Caco-2 (cell line): ENCODE data around the gene AFAP1L1. TPM values are rescaled to one million over a fixed set of nuclear protein-coding genes. Genes with fewer than 3 reads are reported as not detected.

Experiments
- BruUV-seq: library from RNA; stranded (reverse); fragments of 400-500 nt; replicated peaks from 2 replicates; lab custom pipeline; 2021; lab: Mats Ljungman, UMichigan
- CTCF ChIA-PET: fragments of 300-600 bp; sonication (Branson Sonifier 250); formaldehyde crosslinking; loops from one replicate; lab custom pipeline; 2022; ENCODE audit warnings: antibody characterized with exemption; lab: Charles Lee
- POLR2A ChIA-PET: fragments of 300-600 bp; sonication (Branson Sonifier 250); formaldehyde crosslinking; loops from one replicate; lab custom pipeline; 2022; ENCODE audit warnings: antibody characterized with exemption; lab: Charles Lee
- DNase-seq, 2 experiments: peaks; one replicate each; pipeline versions ENCODE4 v3.0.0 to v3.0.0-alpha.2; 2020 to 2022
- H3K27me3 ChIP-seq: replicated peaks from 2 replicates; pipeline ENCODE4 v1.6.0; 2011; ENCODE audit warnings: low read length; ENCODE audit not compliant: control insufficient read depth, insufficient read depth
- H3K36me3 ChIP-seq: 2 replicates; pipeline ENCODE4 v1.5.1; 2011; ENCODE audit warnings: low read length; ENCODE audit not compliant: control insufficient read depth, insufficient read depth
- H3K4me1 ChIP-seq: fragments of 250-450 bp; sonication (Bioruptor Pico); 2 replicates; pipeline ENCODE4 v1.5.1; 2020; ENCODE audit warnings: mild to moderate bottlenecking
- H3K4me3 ChIP-seq: 2 replicates; pipeline ENCODE4 v1.5.1; 2011; ENCODE audit warnings: low read depth, mild to moderate bottlenecking, control low read depth, low read length
- H3K9me3 ChIP-seq: fragments of 250-450 bp; sonication (Bioruptor Pico); 2 replicates; pipeline ENCODE4 v1.5.1; 2020; ENCODE audit warnings: mild to moderate bottlenecking, moderate library complexity
- H3K27ac Mint-ChIP-seq: one replicate; pipeline ENCODE4 v1.8.0; 2022; ENCODE audit warnings: mixed read lengths; ENCODE audit not compliant: unreplicated experiment
- H3K27me3 Mint-ChIP-seq: one replicate; pipeline ENCODE4 v1.8.0; 2022; ENCODE audit warnings: mixed read lengths; ENCODE audit not compliant: insufficient read depth, unreplicated experiment
- H3K36me3 Mint-ChIP-seq: one replicate; pipeline ENCODE4 v1.8.0; 2022; ENCODE audit warnings: mild to moderate bottlenecking, mixed read lengths; ENCODE audit not compliant: insufficient read depth, unreplicated experiment
- H3K4me1 Mint-ChIP-seq: one replicate; pipeline ENCODE4 v1.8.0; 2022; ENCODE audit warnings: low read depth, mixed read lengths; ENCODE audit not compliant: unreplicated experiment
- H3K4me3 Mint-ChIP-seq: one replicate; pipeline ENCODE4 v1.8.0; 2022; ENCODE audit warnings: mild to moderate bottlenecking, moderate library complexity, mixed read lengths; ENCODE audit not compliant: unreplicated experiment
- H3K9me3 Mint-ChIP-seq: one replicate; pipeline ENCODE4 v1.8.0; 2022; ENCODE audit warnings: mixed read lengths; ENCODE audit not compliant: unreplicated experiment
- CTCF ChIP-seq, 2 experiments: fragments of 200-600 bp in 1 of 2; IDR thresholded peaks; 1 replicate in 1 of 2; 2 replicates in 1 of 2; pipeline versions ENCODE4 v1.5.1 to v1.8.0; 2011 to 2022; ENCODE audit warnings: antibody characterized with exemption in 1 of 2, control low read depth in 1 of 2, inconsistent platforms in 1 of 2, low read depth in 1 of 2, low read length in 1 of 2, mild to moderate bottlenecking in 1 of 2, moderate library complexity in 1 of 2; ENCODE audit not compliant: insufficient read depth in 1 of 2, severe bottlenecking in 1 of 2, unreplicated experiment in 1 of 2
- intact Hi-C: fragments of 100-400 bp; cut with micrococcal nuclease; formaldehyde crosslinking; loops from one replicate; pipeline ENCODE4 v1.10.0; 2022; ENCODE audit not compliant: unreplicated experiment
- total RNA-seq: library from RNA; stranded (reverse); gene quantifications from 2 replicates; pipeline ENCODE4 v1.2.3, GENCODE V29; 2022

The AFAP1L1 gene
- total RNA-seq, 1 experiment from 2014 or later: 0.45 TPM

GRCh38 chr5:149345147-149345891 is 73.7 kb downstream of the AFAP1L1 start, which contains the start of gene GRPEL2:
Gene GRPEL2 (plus strand): TSS chr5:149345499. CDS start chr5:149345540, 41 bp downstream.
- H3K9me3 ChIP-seq: no peaks in the 10 kb centered on the region
- no peak for TF ChIP-seq CTCF (IDR thresholded peaks at IDR 0.05; ENCODE audit: insufficient read depth in 1 of 2, low read depth in 1 of 2, low read length in 1 of 2, severe bottlenecking in 1 of 2, unreplicated experiment in 1 of 2)
- BruUV-seq: no TSS peak
- peaks cover 9% of the 10 kb centered on the region for H3K36me3 ChIP-seq
- Mint-ChIP-seq H3K36me3 (peaks cover 55% of the 10 kb centered on the region), H3K27ac (peak within 1 kb of the TSS; percentile 93), H3K4me1 (no peaks in the 10 kb centered on the region), H3K9me3 (no peaks in the 10 kb centered on the region), H3K27me3 (no peaks in the 10 kb centered on the region), H3K4me3 (peak within 1 kb of the TSS; percentile 95)
- no peaks in the 10 kb centered on the region for H3K27me3 ChIP-seq
- intact Hi-C loops: loop anchor here (1.0 kb wide), 3 partner anchors 9 to 25 kb away; no protein-coding TSS in a partner anchor
- peaks cover 10% of the 10 kb centered on the region for H3K4me1 ChIP-seq
- peak within 1 kb of the TSS; percentile 88 for H3K4me3 ChIP-seq
- CTCF ChIA-PET: interaction anchor here (0.6 to 1.7 kb wide), 8 partner anchors 13 to 273 kb away, joined by 3 to 8 read pairs (median 3); partner anchors contain the start of gene PCYOX1L
- peak; percentile 95 to 97 for DNase-seq
- POLR2A ChIA-PET: interaction anchor here (0.6 to 3.2 kb wide), 6 partner anchors 12 to 44 kb away, joined by 3 to 42 read pairs (median 4); partner anchors contain the start of gene PCYOX1L

- ChIA-PET POLR2A (interaction anchor here (0.6 to 3.2 kb wide), 5 partner anchors 12 to 44 kb away, joined by 3 to 42 read pairs (median 4); partner anchors contain the start of gene PCYOX1L), CTCF (interaction anchor here (0.9 to 1.7 kb wide), 4 partner anchors 12 to 31 kb away, joined by 3 to 8 read pairs (median 4); partner anchors contain the start of gene PCYOX1L)
- no peak for TF ChIP-seq CTCF (IDR thresholded peaks at IDR 0.05; ENCODE audit: insufficient read depth in 1 of 2, low read depth in 1 of 2, low read length in 1 of 2, severe bottlenecking in 1 of 2, unreplicated experiment in 1 of 2)
- Histone ChIP-seq H3K4me3 (peak overlapping the region; percentile 88), H3K36me3 (peaks cover 9% of the 10 kb centered on the region), H3K4me1 (peaks cover 10% of the 10 kb centered on the region), H3K27me3 (no peaks in the 10 kb centered on the region), H3K9me3 (no peaks in the 10 kb centered on the region)
- peak overlapping the region; percentile 93 for H3K27ac Mint-ChIP-seq
- peak overlapping the region; percentile 95 for H3K4me3 Mint-ChIP-seq
- DNase-seq: peak in 1 of 2 experiments; percentile 32
- BruUV-seq: no TSS peak
- H3K9me3 Mint-ChIP-seq: no peaks in the 10 kb centered on the region
- no peaks in the 10 kb centered on the region for H3K4me1 Mint-ChIP-seq
- no peaks in the 10 kb centered on the region for H3K27me3 Mint-ChIP-seq
- intact Hi-C loops: loop anchor here (1.0 kb wide), 3 partner anchors 10 to 26 kb away; no protein-coding TSS in a partner anchor
- H3K36me3 Mint-ChIP-seq: peaks cover 60% of the 10 kb centered on the region
These were observed 74.2 kb downstream of the AFAP1L1 start for GRCh38 chr5:149345892-149346222.

GRCh38 chr5:149348518-149348917 is 76.9 kb downstream of the AFAP1L1 start:
- peaks cover 12% of the 10 kb centered on the region for H3K36me3 ChIP-seq
- ChIA-PET CTCF (no interaction called here), POLR2A (no interaction called here)
- no TSS peak for BruUV-seq
- no peak overlapping the region for H3K4me3 Mint-ChIP-seq
- no peak for DNase-seq
- no peaks in the 10 kb centered on the region for H3K4me1 Mint-ChIP-seq
- no peaks in the 10 kb centered on the region; the same call in 1 of the 2 replicates for H3K4me1 ChIP-seq
- no peak for TF ChIP-seq CTCF (IDR thresholded peaks at IDR 0.05; ENCODE audit: insufficient read depth in 1 of 2, low read depth in 1 of 2, low read length in 1 of 2, severe bottlenecking in 1 of 2, unreplicated experiment in 1 of 2)
- no peak overlapping the region for H3K27ac Mint-ChIP-seq
- H3K9me3 Mint-ChIP-seq: no peaks in the 10 kb centered on the region
- intact Hi-C loops: no loop called here
- no peaks in the 10 kb centered on the region for H3K27me3 Mint-ChIP-seq
- peaks cover 84% of the 10 kb centered on the region for H3K36me3 Mint-ChIP-seq
- no peak overlapping the region for H3K4me3 ChIP-seq
- no peaks in the 10 kb centered on the region for H3K27me3 ChIP-seq
- no peaks in the 10 kb centered on the region for H3K9me3 ChIP-seq
